NCI-H146 (cell line): Measurements from ENCODE around the gene FGFR1OP2.
"Not testable (repeated sequence)": the region's sequence is repeated elsewhere in the genome, so short reads cannot be mapped to it uniquely, and the experiment has no call there.

Source experiments
- DNase-seq: peaks from one replicate; lab custom pipeline; 2025; lab: John Stamatoyannopoulos, UW

The FGFR1OP2 gene

DNA sequence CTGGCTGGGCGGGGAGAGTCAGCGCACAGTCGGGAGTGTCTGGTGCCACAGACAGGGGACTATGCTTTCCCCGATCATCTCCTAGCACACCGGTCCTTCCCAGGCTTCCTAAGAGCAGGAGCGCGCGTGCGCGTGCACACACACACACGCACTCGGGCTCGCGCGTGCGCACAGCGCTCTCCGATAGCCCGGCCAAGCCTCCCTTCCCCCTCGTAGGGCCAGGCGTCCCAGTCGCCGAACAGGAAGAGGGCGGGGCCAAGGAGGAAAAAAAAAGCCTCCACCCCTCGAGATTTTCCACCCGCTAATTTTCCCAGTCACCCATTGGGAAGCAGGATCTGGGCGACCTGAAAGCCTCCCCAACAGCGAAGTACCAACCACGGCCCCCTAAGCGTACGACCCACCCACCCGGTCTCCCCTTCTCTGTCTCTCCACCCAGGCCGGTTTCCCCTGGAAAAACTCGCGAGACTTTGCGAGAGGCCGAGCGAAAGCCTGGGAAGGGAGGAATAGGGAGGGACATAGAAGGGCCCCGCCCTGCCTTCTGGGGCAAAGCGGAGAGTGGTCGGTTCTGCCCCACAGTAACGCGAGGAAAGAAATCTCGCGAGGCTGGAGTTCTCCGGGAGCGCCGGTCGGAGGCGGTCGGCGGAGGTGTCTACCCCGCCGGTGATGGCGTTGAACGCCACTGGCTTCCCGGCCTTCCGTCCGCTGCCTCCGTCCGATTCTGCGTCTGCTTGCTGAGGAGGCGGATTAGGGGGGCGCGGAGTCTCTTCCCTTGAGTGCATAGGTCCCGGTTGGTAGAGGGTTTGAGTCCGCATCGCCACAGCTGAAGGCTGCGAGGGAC, at the start of gene FGFR1OP2, which contains the start of gene INTS13:
Gene FGFR1OP2, plus strand, starts transcription at position 608 of the 838 bp plus-strand sequence. CDS start 15,689 bp downstream, outside the sequence.
Gene INTS13, minus strand, starts transcription at position 119 of the 838 bp plus-strand sequence. CDS start 1,178 bp downstream, outside the sequence.
- peak; percentile 99 for DNase-seq

DNA sequence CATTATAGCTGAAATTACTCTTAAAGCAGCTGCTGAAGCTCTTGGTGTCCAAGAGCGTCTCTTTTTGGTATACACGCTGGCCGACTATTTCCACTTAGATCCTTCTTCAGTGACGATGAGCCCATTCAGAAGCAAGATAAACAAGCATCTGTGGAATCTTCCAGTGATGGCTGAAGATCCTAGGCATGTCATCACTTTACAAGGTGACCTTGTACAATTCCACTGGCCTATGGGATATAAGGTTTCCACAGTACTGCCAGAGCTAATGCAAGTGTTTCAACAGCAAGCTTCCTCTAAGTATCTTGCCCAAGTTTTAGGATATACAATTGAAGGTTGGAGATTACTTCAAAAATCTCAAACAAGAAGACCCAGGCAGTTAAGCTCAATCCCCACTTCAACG, 47.5 kb upstream of the FGFR1OP2 start:
- DNase-seq = no peak

DNA sequence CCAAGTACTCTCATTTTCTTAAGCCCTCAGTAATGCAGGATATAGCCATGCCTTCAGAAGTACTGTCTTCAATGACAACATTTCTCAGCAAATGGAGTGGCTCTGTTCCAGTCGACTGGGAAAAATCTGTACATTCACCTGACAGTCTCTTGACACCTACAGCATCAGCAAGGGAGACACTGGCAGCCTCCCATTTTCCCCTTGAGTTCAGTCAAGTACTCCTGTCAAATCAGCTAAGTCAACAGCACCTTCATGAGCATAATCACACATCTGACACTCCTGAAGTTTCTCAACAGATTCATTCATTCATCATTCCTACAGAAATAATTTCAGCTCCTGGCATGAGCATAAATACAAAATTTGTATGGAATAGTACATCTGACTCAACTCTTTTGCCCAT, 46.6 kb upstream of the FGFR1OP2 start:
- DNase-seq = no peak

DNA sequence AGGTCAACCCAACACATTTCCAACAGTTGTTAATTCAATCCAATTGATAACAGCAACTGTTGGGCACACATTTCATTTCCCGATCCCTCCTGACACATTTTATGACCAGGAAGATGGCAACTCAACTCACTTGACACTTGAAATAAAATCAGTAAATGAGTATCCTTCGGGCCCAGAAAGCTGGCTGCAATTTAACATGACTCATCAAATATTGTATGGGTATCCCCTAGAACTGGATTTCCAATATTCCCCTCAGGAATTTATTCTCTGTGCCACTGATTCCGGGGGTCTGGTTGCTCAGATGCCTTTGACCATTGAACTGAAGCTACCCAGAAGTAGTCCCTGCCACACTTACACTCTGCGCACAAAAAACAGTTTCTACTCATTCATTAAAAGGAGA, 42.6 kb upstream of the FGFR1OP2 start:
- no peak for DNase-seq

DNA sequence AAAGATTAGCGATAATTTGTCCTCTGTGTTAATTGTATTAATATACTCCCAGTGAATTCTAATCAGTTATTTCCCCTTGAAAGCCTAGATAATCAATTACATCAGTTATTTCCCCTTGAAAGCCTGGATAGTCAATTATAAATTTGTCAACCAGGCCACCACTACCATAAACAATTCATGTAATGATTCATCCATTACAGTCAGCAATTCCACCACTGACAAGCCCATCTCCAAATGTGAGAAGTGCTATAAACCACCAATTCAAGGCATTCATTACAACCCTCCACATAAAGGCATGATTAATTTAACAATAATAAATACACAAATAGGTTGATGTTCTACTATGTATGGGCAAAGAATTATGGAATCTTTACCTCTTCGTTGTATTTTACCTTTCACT, 41.4 kb upstream of the FGFR1OP2 start:
- DNase-seq = no peak

DNA sequence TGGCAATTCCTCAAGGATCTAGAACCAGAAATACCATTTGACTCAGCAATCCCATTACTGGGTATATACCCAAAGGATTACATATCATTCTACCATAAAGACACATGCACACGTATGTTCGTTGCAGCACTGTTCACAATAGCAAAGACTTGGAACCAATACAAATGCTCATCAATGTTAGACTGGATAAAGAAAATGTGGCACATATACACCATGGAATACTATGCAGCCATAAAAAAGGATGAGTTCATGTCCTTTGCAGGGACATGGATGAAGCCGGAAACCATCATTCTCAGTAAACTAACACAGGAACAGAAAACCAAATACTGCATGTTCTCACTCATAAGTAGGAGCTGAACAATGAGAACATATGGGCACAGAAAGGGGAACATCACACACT, 34.9 kb upstream of the FGFR1OP2 start:
- DNase-seq = not testable (repeated sequence)

DNA sequence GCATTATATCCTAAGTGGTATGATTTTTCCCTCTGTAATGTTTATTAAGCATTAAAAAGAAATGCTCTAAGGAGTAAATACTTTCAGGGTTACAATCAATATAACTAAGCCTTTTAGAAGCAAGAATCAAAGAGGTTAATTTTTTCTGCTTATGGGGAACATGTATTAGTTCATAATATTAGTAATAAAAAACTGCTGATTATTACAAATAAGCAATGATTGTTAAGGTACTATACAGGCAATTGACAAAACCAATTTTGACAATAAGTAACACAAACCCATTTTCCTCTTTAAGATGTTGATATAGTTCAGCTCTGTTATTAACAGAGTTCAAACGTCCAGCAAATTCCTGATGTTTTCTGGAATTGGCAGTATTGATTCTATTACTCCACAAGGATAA, 32.2 kb upstream of the FGFR1OP2 start:
- no peak for DNase-seq

DNA sequence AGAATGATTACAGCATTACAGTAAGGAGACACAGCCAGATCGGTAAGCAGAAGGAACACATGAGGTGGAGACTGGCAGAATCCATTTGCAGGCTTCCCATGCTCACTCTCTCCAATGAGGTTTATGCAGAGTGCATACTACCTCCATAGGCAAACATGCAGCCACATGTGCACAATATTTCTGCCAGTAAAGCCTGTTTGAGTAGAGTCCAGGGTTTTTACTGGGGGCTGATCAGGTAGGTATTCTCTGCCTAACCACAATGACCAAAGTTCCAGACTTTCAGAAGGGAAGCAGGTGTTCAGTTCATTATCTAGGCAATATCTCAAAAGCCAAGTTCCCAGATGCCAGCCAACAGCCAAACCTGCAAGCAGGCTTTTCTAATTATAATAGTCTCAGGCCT, 31.6 kb upstream of the FGFR1OP2 start:
- DNase-seq = no peak

DNA sequence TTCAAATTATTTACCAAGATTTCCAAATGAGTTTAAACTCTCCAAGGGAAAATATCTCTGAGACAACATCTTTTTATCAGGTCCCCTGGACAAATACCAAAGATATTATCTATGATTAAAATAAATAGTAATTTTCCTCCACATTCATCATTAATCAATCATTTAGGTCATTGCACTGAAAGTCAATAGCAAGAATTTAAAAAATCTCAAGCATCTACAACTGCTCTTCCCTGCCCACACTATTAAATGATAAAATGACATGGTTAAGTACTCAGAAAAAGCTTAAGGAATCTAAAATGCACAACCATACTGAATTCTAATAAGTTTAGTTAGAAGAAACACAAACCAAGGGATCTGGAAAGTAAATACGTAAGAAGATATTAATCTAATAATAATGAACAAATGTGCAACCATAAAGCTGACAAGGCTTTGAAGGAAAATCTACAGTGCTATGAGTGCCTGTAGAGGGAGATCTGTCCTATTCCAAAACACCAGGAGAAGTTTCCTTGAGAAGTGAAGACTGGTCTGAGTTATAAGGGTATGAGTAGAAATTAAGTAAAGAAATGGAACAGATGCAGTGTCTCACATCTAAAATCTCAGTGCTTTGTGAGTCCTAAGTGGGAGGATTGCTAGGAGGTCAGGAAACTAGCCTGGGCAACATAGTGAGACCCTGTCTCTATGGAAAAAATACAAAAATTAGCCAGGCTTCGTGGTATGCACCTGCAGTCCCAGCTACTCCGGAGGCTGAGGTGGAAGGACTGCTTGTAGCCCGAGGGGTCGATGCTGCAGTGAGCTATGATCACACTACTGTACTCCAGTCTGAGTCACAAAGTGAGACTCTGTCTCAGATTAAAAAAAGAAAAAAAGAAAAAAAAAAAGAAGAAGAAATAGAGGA, 19.7 kb upstream of the FGFR1OP2 start:
- DNase-seq = no peak

DNA sequence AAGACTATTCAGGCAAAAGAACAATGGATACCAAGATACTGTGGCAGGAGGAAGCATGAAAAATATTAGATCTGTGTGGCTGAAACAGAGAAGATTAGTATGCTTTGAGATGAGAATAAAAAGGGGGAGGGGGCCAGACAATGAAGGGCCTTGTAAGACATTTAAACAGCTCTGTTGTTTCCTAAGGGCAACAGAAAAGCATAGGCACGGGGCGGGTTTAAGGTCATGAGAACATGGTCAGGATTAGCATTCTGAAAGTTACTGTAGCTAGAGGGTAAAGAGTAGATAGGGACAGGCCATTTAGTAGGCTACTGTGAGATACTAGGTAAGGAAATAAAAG, 19.1 kb upstream of the FGFR1OP2 start:
- no peak for DNase-seq

DNA sequence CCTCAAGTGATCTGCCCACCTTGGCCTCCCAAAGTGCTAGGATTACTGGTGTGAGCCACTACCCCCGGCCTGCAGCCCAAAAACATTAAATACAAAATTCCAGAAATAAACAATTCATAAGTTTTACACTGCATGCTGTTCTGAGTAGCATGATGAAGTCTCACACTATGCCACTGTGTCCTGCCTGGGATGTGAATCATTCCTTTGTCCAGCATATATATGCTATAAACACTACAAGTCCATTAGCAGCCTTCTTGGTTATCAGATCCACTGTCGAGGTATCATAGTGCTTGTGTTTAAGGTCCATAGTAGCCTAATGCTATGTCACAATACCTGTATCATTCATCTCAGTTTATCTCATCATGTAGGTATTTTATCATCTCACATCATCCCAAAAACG, 16.4 kb upstream of the FGFR1OP2 start:
- no peak for DNase-seq

DNA sequence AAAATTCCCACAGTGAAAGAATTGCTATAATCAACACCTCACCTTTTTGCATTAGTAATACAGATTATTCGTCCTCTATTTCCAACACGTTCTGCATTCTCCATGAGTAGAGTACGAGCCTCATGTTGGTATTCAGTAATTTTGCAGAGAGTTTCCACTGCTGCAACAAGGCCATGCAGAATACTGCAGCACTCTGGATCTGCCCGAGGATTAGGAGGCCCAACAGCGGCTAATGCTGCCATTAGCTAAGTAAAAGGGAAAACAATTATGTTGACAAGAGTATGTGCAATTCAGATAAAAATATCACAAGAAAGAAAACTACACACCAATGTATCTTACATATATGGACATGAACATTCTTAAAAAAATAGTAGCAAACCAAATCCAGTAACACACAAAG, 9.6 kb upstream of the FGFR1OP2 start:
- no peak for DNase-seq

DNA sequence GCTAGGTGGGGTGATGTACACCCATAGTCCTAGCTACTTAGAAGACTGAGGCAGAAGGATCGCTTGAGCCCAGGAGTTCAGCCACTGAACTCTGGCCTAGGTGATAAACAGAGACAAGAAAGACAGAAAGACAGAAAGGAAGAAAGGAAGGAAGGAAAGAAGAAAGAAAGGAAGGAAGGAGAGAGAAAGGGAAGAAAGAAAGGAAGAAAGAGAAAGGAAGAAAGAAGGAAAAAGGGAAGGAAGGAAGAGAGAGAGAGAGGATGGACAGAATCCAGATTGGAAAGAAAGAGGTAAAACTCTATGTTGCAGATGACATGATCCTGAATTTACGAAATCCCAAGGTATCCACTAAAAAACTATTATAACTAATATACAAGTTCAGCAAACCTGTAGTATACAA, 8.7 kb upstream of the FGFR1OP2 start:
- DNase-seq = no peak

DNA sequence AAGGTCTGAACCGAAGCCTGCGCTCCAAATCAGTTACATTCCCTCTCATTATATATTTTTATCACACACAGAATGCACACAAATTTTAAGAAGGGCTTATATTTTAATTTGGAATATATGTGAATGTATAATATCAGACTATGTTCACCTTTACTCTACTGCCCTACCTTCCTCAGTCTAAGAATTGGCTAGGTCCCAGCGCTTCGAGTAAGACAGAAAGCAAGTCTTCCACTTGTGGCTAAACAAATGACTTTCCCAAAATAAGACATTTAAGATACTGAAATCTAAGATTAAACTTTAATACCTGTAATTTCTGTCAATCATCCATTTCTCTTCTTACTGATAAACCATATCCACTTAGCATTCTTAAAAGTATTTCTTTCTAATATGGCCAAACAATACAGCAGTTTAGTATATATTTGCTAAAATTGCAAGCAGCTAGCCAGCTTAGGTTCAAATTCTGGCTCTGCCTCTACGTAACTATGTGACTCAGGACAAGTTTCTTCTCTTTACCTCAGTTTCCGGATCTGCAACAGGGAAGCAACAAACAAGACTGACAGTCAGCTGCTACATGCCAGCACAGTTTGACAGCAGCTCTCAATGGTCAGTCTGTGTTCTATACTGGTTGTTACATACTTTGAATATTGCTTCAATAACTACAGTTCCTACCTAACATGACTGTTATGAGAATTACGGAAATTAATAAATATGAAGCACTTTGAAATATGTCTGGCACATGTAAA, 2.5 kb upstream of the FGFR1OP2 start:
- no peak for DNase-seq

DNA sequence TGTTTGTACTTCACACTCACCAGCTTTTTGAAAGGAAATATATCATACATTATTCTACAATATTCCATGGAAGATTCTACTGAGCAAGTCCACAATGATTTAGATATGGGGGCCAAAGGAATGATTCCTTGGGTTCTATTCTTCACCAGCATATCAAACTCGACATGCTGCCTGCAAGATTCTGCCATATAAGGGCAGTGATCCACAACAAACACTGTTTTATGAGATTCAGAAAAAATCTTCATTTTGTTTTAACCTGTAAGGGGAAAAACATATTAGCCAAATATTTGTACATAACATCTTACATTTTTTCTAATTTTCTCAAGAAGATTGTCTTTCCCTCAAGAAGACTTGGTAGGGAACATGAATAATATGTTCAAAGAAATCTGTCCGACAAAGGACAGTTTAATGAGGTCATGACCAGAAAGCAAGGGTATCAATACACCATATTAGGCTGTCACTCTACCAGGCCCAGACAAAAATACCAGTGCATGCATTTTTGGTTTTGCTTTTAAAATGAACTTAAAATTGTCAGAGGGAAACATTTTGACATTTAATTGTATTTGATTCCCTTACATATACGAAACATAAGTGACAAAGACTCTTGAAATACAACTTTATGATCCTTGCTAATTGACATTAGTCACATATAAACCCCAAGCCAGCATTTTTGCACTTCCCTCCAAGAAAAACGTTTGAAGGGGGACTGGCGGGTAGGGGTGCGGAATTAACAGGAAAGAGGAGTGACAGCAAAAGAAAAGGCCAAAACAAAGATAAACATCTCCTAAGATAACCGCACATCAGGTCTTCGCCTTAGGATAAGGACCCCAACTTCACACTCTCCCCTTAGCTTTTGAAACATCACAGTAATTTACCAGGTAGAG, 1.5 kb upstream of the FGFR1OP2 start:
- DNase-seq = no peak

DNA sequence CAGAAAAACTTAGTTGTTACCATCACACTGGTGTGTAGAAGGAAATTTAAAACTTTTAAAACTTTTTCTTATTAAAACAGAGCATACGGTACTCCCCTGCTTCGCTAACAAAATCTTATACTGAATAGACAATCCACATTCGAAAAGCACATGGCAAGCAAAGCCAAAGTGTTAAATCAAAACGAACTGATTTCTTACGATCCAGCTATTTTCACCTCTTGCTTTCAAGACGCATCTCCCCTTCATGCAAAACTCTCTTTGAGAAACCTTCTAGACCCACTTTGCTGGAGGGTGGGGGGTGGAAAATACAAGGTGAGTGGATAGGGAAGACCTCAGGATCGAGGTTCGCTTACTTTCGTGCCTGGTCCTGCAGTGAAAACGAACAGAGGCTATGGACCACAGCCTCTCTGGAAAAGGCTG, 817 bp upstream of the FGFR1OP2 start:
- no peak for DNase-seq

DNA sequence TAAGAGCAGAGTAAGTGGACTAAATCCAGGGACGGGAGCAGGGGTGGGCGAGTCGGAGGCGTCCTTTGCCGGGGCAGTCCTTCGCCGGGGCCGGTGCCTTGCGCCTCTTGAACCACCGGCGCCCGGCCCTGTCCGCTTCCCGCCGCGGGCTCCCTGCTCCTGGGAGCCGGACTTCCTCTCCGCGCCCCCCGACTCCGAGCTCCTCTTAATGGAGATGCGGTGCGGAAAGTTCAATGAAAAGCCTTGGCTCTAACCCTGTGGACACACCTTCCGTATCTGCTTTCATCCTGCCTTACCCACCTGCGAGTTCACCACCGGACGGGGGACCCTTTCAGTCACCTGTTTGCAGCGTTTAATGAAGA, 412 bp downstream of the FGFR1OP2 start:
- DNase-seq = peak; percentile 79

DNA sequence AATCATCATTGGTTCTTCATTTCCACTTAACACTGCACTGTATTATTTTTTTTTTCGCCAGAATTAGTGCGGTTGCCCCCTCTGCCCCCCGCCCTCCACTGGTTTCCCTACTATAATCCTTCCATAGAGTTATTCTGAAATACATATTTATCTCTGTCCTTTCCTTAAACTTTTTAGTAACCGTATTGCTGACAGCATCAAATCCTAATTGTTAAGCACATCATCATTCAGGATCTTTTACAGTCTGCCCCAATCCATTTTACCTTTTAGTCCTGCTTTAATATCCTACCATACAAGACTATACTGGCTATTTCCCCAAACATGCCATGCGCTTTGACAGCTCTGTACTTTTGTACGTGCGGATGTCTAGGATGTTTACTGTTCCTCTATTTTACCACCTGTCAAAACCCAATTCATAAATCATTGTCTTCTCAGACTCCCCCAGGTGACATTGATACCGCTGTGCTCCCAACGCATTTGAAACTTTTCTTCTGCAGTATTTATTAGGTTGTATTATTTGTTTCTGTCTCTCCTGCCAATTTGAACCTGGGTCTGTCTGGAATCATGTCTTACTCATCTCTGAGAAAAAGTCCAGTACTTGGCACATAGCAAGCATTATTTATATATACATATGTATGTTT, 1.0 kb downstream of the FGFR1OP2 start:
- DNase-seq = peak; percentile 45

DNA sequence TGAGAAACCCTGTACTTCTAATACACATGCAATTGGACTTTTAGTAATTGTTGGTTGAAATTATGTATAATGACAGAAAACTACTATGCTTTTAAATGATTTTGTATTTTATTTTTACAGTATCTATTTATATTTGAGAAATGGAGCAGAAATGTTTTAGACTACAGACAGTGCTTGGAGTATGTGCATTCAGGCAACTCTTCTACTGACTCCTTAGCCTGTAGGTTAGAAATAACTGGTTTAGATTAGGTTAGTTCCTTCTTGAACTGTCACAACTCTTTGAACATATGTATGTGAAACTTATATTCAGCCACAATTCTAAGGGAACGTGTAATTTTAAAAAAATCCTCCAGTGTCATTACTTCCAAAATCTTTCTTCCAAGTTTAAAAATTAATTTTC, 1.7 kb downstream of the FGFR1OP2 start:
- DNase-seq = no peak

DNA sequence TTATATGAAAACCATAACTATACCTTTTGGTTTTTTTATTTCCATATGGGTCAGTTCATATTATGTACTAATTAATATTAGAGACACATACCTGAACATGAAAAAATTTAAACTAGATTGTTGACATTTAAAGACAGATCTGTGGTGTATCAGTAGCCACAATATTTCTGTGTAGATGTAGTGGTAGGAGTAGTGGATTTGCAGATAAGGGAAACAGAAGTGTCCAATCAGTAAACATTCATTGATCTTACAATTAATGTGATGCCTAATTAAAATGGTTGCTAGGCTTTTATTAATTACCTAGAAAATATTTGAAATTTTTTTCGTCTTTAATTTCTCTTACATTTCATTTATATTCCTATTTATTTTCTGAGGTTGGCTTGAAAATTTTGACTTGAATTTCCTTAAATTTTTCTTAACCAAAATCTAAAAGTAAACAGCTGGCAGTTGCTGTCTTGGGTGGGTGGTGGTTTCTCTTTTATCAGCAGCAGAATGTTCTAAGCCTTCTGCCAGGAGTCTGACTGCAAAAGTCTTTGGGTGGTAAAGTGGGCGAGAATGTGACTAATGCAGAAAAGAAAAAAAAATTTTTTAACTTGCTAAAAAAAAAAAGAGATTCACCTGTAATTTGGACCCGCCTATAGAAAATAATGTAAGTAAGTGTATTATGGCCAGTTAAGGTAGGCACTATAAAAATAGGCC, 2.4 kb downstream of the FGFR1OP2 start:
- DNase-seq = no peak
